Stomach (tissue), 9 donors: ENCODE measurements around the gene ATG14. TPM values are rescaled to one million over a fixed set of nuclear protein-coding genes. Genes with fewer than 3 reads are reported as not detected.

Experiments used
- DNase-seq, 2 donors: peaks; one replicate each; pipeline versions ENCODE4 v3.0.0 to v3.0.0-alpha.2; 2013 to 2019
- H3K27ac ChIP-seq, 5 donors: fragments of 200-600 bp in 4 of 5; sonication (generic) in 4 of 5; one replicate each; pipeline ENCODE4 v1.5.1; 2013 to 2019; ENCODE audit warnings: mild to moderate bottlenecking in 1 of 5, moderate library complexity in 1 of 5
- H3K27me3 ChIP-seq, 3 donors: fragments of 200-600 bp; sonication (generic); one replicate each; pipeline ENCODE4 v1.5.1; 2017 to 2019; ENCODE audit warnings: mixed run types in 1 of 3
- H3K36me3 ChIP-seq, 4 donors: fragments of 200-600 bp; sonication (generic); 1 replicate in 3 of 4; 2 replicates in 1 of 4; pipeline ENCODE4 v1.5.1; 2016 to 2019
- H3K4me1 ChIP-seq, 4 donors: fragments of 200-600 bp; sonication (generic); one replicate each; pipeline ENCODE4 v1.5.1; 2016 to 2019
- H3K4me3 ChIP-seq, 4 donors: fragments of 200-600 bp; sonication (generic) in 3 of 4; one replicate each; pipeline ENCODE4 v1.5.1; 2016 to 2019; ENCODE audit warnings: mild to moderate bottlenecking in 1 of 4
- H3K9me3 ChIP-seq, 4 donors: fragments of 200-600 bp; sonication (generic); one replicate each; pipeline ENCODE4 v1.5.1; 2016 to 2019
- CTCF ChIP-seq, 7 experiments: fragments of 450-650 bp in 4 of 7; fragments of 200-600 bp in 3 of 7; sonication (generic) in 3 of 7; IDR thresholded peaks; one replicate each; pipeline ENCODE4 v1.5.1; 2016 to 2019; ENCODE audit warnings: antibody characterized with exemption in 7 of 7, control low read depth in 2 of 7, mild to moderate bottlenecking in 1 of 7
- EP300 ChIP-seq: sonication (generic); formaldehyde crosslinking; IDR thresholded peaks from one replicate; pipeline ENCODE4 v1.6.1; 2017; ENCODE audit warnings: antibody characterized with exemption
- POLR2A ChIP-seq, 4 donors: fragments of 450-650 bp; IDR thresholded peaks; one replicate each; pipeline ENCODE4 v1.6.1; 2016; ENCODE audit warnings: antibody characterized with exemption in 4 of 4, control low read depth in 2 of 4, mild to moderate bottlenecking in 1 of 4, moderate library complexity in 1 of 4
- POLR2AphosphoS5 ChIP-seq, 3 donors: sonication (generic); formaldehyde crosslinking; IDR thresholded peaks; one replicate each; pipeline ENCODE4 v1.6.1; 2016; ENCODE audit warnings: antibody characterized with exemption in 3 of 3
- WGBS, 5 donors: extraction: QIAGEN DNeasy Blood & Tissue Kit in 3 of 5; methylation state at CpG; one replicate each; pipeline versions ENCODE4 v1.1.5 to v1.1.7; 2013 to 2018; 5-methylcytosine and 5-hydroxymethylcytosine counted together
- intact Hi-C: fragments of 100-400 bp; cut with DNase I; formaldehyde crosslinking; loops from one replicate; pipeline ENCODE4 v1.15.1; 2023; ENCODE audit warnings: low total_unique reads
- polyA plus RNA-seq, 3 donors: library from polyadenylated mRNA; stranded (reverse); fragments of 200-250 nt; gene quantifications; one replicate each; pipeline ENCODE4 v1.2.3, GENCODE V29; 2013
- total RNA-seq, 5 donors: library from RNA; depleted of rRNA; stranded (reverse); fragments of >200 nt; gene quantifications; one replicate each; pipeline versions ENCODE4 v1.1.0 to v1.2.3, GENCODE V29; 2014 to 2016
- donor health status: healthy with polysubstance abuse.
- donor health status: Bipolar disorder and iron deficiency.
- donor health status: healthy.

The ATG14 gene
- total and polyA plus RNA-seq, 8 donors = 3.3 to 29.7 (median 5.8) TPM

- Histone ChIP-seq H3K4me1 (peaks cover 8 to 55% (median 30%) of the 10 kb centered on the region in 4 donors), H3K36me3 (peaks cover 0 to 14% (median 6%) of the 10 kb centered on the region in 4 donors), H3K27me3 (no peaks in the 10 kb centered on the region), H3K9me3 (no peaks in the 10 kb centered on the region), H3K27ac (peak overlapping the region in 3 of 5 donors; percentile 83 to 89 (median 88)), H3K4me3 (peak overlapping the region; percentile 93 to 99 (median 98))
- intact Hi-C loops = no loop called here
- no peak for TF ChIP-seq EP300
- no peak for TF ChIP-seq CTCF (IDR thresholded peaks at IDR 0.05)
- TF ChIP-seq POLR2AphosphoS5 (IDR thresholded peaks at IDR 0.05) = no peak
- no peak for TF ChIP-seq POLR2A (IDR thresholded peaks at IDR 0.05)
- DNase-seq = no peak
- WGBS, 5 donors = 11 to 18% (median 12%) methylated on average over 4 of the region's 4 CpGs
Observed at GRCh38 chr14:55410876-55411275, 754 bp downstream of the ATG14 start.

DNA sequence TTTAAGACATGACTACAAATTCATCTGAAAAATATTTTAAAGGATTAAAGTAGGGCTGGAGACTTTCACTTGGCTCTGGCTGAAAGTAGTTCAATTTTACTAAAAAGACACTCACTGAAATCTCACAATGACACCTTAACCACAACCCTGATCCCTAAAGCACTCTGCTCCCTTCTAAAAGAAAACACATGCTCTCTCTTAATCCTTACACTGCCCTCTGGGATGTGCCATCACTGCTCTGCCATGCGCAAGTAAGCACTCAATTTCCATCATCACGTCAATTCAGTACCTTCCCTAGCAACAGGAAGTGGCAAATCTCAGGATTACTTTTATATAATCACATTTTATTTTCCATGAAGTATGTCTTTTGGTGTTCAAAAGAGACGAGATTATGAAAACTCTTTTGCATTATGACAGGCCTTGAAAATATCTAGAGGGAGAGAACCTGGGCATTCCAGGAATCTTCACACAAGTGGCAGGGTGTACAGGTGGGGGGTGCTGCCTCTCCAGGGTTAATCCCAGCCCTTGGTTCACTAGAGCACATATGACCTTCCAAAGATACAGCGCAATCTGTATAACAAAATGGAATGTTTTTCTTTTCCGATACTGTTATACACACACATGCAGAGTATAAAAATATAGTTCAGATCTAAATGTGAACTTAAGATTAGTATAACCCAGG lies 7.3 kb downstream of the ATG14 start:
- Histone ChIP-seq H3K9me3 (no peaks in the 10 kb centered on the region), H3K4me1 (peaks cover 0 to 64% (median 15%) of the 10 kb centered on the region in 4 donors), H3K27ac (peak overlapping the region in 1 of 5 donors; percentile 27), H3K4me3 (no peak overlapping the region), H3K27me3 (no peaks in the 10 kb centered on the region), H3K36me3 (peaks cover 0 to 14% (median 6%) of the 10 kb centered on the region in 4 donors)
- 67 to 76% (median 72%) methylated on average over 5 of the region's 5 CpGs for WGBS, 5 donors
- intact Hi-C loops = no loop called here
- no peak for DNase-seq
- TF ChIP-seq POLR2AphosphoS5 (IDR thresholded peaks at IDR 0.05) (no peak), POLR2A (IDR thresholded peaks at IDR 0.05) (no peak), CTCF (IDR thresholded peaks at IDR 0.05) (no peak), EP300 (no peak)

DNA sequence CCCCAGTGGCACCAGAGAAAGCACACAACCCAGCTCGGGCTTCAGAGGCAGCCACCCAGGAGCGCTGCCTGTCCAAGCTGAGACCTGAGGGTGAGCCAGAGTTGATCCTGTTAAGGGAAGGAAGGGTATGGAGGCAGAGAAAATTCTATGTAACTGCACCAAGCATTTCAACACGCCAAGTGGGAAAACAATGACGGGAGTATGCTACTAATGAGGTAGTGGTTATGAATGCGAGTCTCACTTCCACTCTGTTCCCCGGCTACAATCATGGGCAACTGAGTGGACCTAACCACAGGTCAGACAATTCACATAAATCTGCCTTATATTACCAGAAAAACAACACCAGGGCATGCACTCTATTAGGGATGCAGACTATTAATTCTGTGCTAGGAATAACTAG lies 9.9 kb downstream of the ATG14 start:
- 85 to 95% (median 92%) methylated on average over 6 of the region's 6 CpGs for WGBS, 5 donors

GRCh38 chr14:55399852-55400251 lies 11.8 kb downstream of the ATG14 start:
- Histone ChIP-seq H3K4me1 (peaks cover 0 to 33% (median 20%) of the 10 kb centered on the region in 4 donors), H3K4me3 (no peak overlapping the region), H3K36me3 (peaks cover 8 to 22% (median 18%) of the 10 kb centered on the region in 4 donors), H3K9me3 (no peaks in the 10 kb centered on the region), H3K27ac (peak overlapping the region in 2 of 5 donors; percentile 12 to 44), H3K27me3 (no peaks in the 10 kb centered on the region)
- intact Hi-C loops = no loop called here
- WGBS, 5 donors = 63 to 80% (median 65%) methylated on average over 2 of the region's 2 CpGs
- TF ChIP-seq POLR2AphosphoS5 (IDR thresholded peaks at IDR 0.05) = no peak
- TF ChIP-seq EP300 = no peak
- TF ChIP-seq CTCF (IDR thresholded peaks at IDR 0.05) = no peak
- no peak for DNase-seq

More for the DNA sequence above, 9.9 kb downstream of the ATG14 start:
- peaks cover 0 to 5% (median 3%) of the 10 kb centered on the region in 4 donors for H3K36me3 ChIP-seq
- H3K4me3 ChIP-seq = no peak overlapping the region
- H3K27ac ChIP-seq = no peak overlapping the region
- no peaks in the 10 kb centered on the region for H3K27me3 ChIP-seq
- TF ChIP-seq EP300 (no peak), POLR2A (IDR thresholded peaks at IDR 0.05) (no peak), POLR2AphosphoS5 (IDR thresholded peaks at IDR 0.05) (no peak), CTCF (IDR thresholded peaks at IDR 0.05) (no peak)
- DNase-seq = no peak
- H3K9me3 ChIP-seq = no peaks in the 10 kb centered on the region
- peaks cover 0 to 47% (median 20%) of the 10 kb centered on the region in 4 donors for H3K4me1 ChIP-seq
- intact Hi-C loops = no loop called here
